ENCODE results near the gene FIGNL1.

DNA sequence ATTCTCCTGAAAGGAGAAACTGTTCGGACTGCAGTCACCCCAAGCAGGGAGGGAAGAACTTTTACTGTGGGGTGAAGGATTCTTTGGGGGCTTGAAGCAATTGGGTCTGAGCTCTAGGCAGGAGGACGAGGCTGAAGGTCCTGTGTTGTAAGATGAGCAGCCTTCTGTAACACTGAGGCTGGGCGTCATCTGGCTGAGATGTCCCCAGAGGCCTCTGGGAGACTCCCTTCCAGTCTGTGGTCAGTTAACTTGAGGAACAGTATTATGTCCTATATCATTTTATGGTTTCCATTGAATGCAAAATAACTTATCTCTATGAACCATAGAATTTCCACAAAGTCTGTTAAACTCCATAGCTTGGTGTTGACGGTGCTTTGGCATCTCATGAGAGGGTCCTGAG, 26.3 kb downstream of the FIGNL1 start:
- TF ChIP-seq POLR2A (IDR thresholded peaks at IDR 0.05; ENCODE audit: low read depth, low read length): no peak
- TF ChIP-seq TAF1 (IDR thresholded peaks at IDR 0.05; ENCODE audit: borderline replicate concordance, low read depth, low read length): no peak
- no peak for TF ChIP-seq POLR2AphosphoS5 (IDR thresholded peaks at IDR 0.05; ENCODE audit: low read depth, low read length)

All from GM12892 (cell line).